Measurements from ENCODE around the gene DAND5.

DNA sequence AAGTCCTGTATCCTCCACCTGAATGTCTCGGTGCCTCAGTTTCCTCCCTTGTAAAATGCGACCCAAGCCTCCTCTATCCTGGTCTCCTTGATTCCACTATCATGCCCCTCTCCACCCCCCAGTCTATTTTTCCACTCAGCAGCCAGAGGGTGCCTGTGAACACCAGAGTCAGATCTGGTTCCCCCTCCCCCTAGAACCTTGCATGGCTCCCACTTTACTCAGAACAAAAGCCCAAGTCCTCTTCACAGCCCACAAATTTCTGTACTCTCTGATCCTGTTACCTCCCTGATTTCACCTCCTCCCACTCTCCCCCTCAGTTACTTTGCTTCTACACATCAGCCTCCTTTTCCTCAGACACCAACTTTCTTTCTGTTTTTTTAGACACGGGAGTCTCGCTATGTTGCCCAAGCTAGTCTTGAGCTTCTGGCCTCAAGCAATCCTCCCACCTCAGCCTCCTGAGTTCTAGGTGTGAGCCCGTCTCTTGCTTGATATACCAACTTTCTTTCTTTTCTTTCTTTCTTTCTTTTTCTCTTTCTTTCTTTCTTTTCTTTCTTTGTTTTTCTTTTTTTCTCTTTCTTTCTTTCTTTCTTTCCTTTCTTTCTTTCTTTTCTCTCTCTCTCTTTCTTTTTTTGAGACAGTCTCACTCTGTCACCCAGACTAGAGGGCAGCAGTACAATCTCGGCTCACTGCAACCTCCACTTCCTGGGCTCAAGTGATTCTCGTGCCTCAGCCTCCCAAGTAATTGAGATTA is 869 bp downstream of the DAND5 start:
- TF ChIP-seq ZNF274 (IDR thresholded peaks at IDR 0.05; ENCODE audit: low read depth, low read length) (no peak), SUZ12 (IDR thresholded peaks at IDR 0.05; ENCODE audit: extremely low read depth, insufficient read depth, insufficient read length) (no peak)

Measured in NT2/D1 (cell line).